Neuronal stem cell (in vitro differentiated cells): ENCODE results near the gene MMP14.

ENCODE experiments used
- DNase-seq: peaks from one replicate; pipeline ENCODE4 v3.0.0-alpha.2; 2013; ENCODE audit warnings: low spot score
- H2AFZ ChIP-seq: one replicate; pipeline ENCODE4 v1.6.1; 2013; ENCODE audit warnings: mild to moderate bottlenecking, low read length, inconsistent platforms
- H2AK5ac ChIP-seq: 2 replicates; pipeline ENCODE4 v1.6.1; 2013; ENCODE audit warnings: low read depth, mild to moderate bottlenecking, inconsistent platforms, low read length, moderate library complexity, mixed read lengths
- H2BK120ac ChIP-seq: 2 replicates; pipeline ENCODE4 v1.6.1; 2013; ENCODE audit warnings: low read depth, mild to moderate bottlenecking, inconsistent platforms, low read length, moderate library complexity, mixed read lengths
- H2BK12ac ChIP-seq: one replicate; pipeline ENCODE4 v1.6.1; 2013; ENCODE audit warnings: low read length, inconsistent platforms
- H2BK15ac ChIP-seq: 2 replicates; pipeline ENCODE4 v1.6.1; 2013; ENCODE audit warnings: mild to moderate bottlenecking, low read length, inconsistent platforms, mixed read lengths
- H2BK5ac ChIP-seq: one replicate; pipeline ENCODE4 v1.6.1; 2013; ENCODE audit warnings: inconsistent platforms, mild to moderate bottlenecking, low read length, moderate library complexity
- H3K14ac ChIP-seq: one replicate; pipeline ENCODE4 v1.6.1; 2013; ENCODE audit warnings: low read length, inconsistent platforms
- H3K18ac ChIP-seq: 2 replicates; pipeline ENCODE4 v1.6.1; 2013; ENCODE audit warnings: low read length, inconsistent platforms
- H3K23ac ChIP-seq: 2 replicates; pipeline ENCODE4 v1.6.1; 2013; ENCODE audit warnings: low read depth, mild to moderate bottlenecking, mixed read lengths, low read length, inconsistent platforms; ENCODE audit not compliant: poor library complexity
- H3K27ac ChIP-seq: replicated peaks from 3 replicates; pipeline ENCODE4 v1.5.1; 2013; ENCODE audit warnings: low read length, inconsistent platforms
- H3K27me3 ChIP-seq, 3 experiments: 2 replicates each; pipeline ENCODE4 v1.6.1; 2013; ENCODE audit warnings: low read length in 3 of 3, mild to moderate bottlenecking in 2 of 3, inconsistent platforms in 1 of 3, low read depth in 1 of 3, mixed read lengths in 1 of 3, moderate library complexity in 1 of 3; ENCODE audit not compliant: control insufficient read depth in 3 of 3, insufficient read depth in 3 of 3
- H3K36me3 ChIP-seq, 2 donors: replicated peaks in 1 of 2; 2 replicates each; pipeline ENCODE4 v1.6.1; 2013; ENCODE audit warnings: low read length in 2 of 2; ENCODE audit not compliant: control insufficient read depth in 2 of 2, insufficient read depth in 2 of 2
- H3K4ac ChIP-seq: 2 replicates; pipeline ENCODE4 v1.6.1; 2013; ENCODE audit warnings: inconsistent platforms, mild to moderate bottlenecking, low read length, moderate library complexity
- H3K4me1 ChIP-seq, 2 donors: 1 replicate in 1 of 2; 2 replicates in 1 of 2; pipeline ENCODE4 v1.6.1; 2013; ENCODE audit warnings: low read length in 2 of 2, low read depth in 1 of 2; ENCODE audit not compliant: control insufficient read depth in 2 of 2, insufficient read depth in 1 of 2
- H3K4me2 ChIP-seq: one replicate; pipeline ENCODE4 v1.6.1; 2013; ENCODE audit warnings: mild to moderate bottlenecking, low read length, inconsistent platforms; ENCODE audit not compliant: insufficient read depth, poor library complexity, severe bottlenecking
- H3K4me3 ChIP-seq, 2 donors: 2 replicates each; pipeline ENCODE4 v1.5.1; 2013; ENCODE audit warnings: low read length in 2 of 2, mild to moderate bottlenecking in 2 of 2, inconsistent platforms in 1 of 2, moderate library complexity in 1 of 2
- H3K79me1 ChIP-seq: one replicate; pipeline ENCODE4 v1.6.1; 2013; ENCODE audit warnings: low read depth, mild to moderate bottlenecking, inconsistent platforms, low read length, moderate library complexity
- H3K9ac ChIP-seq: one replicate; pipeline ENCODE4 v1.6.1; 2013; ENCODE audit warnings: mild to moderate bottlenecking, low read depth, low read length, inconsistent platforms; ENCODE audit not compliant: poor library complexity
- H3K9me3 ChIP-seq, 2 donors: replicated peaks in 1 of 2; 2 replicates each; pipeline versions ENCODE3 to v1.6.1; 2013; ENCODE audit warnings: low read length in 2 of 2, mild to moderate bottlenecking in 2 of 2, inconsistent platforms in 1 of 2, low read depth in 1 of 2, mixed read lengths in 1 of 2, moderate library complexity in 1 of 2; ENCODE audit not compliant: control insufficient read depth in 2 of 2, insufficient read depth in 1 of 2
- H4K8ac ChIP-seq: one replicate; pipeline ENCODE4 v1.6.1; 2013; ENCODE audit warnings: low read depth, mild to moderate bottlenecking, inconsistent platforms, low read length, moderate library complexity
- H4K91ac ChIP-seq: one replicate; pipeline ENCODE4 v1.6.1; 2013; ENCODE audit warnings: low read length, low read depth, mild to moderate bottlenecking, inconsistent platforms; ENCODE audit not compliant: poor library complexity
- WGBS, 2 donors: extraction: QIAGEN DNeasy Blood & Tissue Kit; methylation state at CpG; one replicate each; pipeline ENCODE4 v1.1.7; 2013; ENCODE audit warnings: missing lambda C conversion rate in 2 of 2, mixed read lengths in 1 of 2; ENCODE audit not compliant: insufficient read length in 2 of 2, insufficient replicate concordance in 1 of 2; ENCODE audit errors: extremely low coverage in 2 of 2; 5-methylcytosine and 5-hydroxymethylcytosine counted together

MMP14 gene

DNA sequence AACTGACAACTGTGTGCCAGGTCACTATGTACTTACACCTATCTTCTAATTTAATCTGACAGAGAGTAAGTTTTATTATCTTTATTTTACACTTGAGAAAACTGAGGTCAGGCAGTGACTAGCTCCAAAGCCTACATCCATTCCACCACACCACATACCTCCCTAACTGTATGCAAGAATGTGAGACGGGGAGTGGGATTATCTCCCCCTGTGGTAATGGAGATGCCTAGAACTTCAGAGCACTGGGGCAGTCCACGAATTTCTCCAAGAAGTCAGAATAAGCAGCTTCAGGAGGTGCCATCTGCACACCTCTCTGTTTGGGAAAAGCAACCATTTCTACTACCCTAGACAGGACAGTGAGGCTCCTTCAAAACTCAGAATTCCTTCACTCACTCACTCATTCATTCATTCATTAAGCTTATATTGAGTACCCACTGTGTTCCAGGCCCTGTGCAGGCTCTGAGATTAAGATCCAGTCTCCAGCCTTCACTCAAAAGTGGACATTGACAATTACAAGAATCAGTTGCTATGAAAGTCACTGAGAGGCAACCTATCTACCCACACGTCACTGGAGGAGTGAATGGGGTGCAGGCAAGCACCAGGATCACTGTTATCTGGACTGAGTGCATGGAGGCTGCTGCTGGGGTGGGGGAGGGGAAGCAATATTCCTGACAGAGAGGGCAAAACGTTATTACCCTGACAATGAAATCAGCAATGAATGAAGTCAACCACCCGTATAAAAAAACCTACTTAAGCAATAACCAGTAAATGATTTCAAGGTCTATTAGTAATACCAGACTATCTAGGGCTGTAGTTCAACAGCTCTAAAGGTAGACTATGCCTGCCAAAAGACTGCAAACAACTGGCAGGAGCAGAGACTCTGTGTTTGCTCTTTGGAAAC is 39.1 kb upstream of the MMP14 start:
- Histone ChIP-seq H2AK5ac (no peak overlapping the region), H2BK15ac (no peak overlapping the region), H3K18ac (no peak overlapping the region), H3K27me3 (peaks cover 0 to 10% (median 0%) of the 10 kb centered on the region in 3 experiments), H3K4ac (no peak overlapping the region), H3K36me3 (no peaks in the 10 kb centered on the region), H4K91ac (no peak overlapping the region), H3K27ac (no peak overlapping the region), H2BK120ac (no peak overlapping the region), H3K4me2 (no peak overlapping the region), H3K9me3 (no peaks in the 10 kb centered on the region), H3K4me3 (no peak overlapping the region), H3K9ac (no peak overlapping the region), H4K8ac (no peak overlapping the region), H3K79me1 (no peaks in the 10 kb centered on the region), H2BK5ac (no peak overlapping the region), H2AFZ (no peak overlapping the region), H2BK12ac (no peak overlapping the region), H3K23ac (no peak overlapping the region), H3K4me1 (peaks cover 0 to 2% of the 10 kb centered on the region in 2 donors), H3K14ac (no peak overlapping the region)
- DNase-seq: no peak
- no CpG with 5 or more reads among the region's 5 CpGs for WGBS, 2 donors

DNA sequence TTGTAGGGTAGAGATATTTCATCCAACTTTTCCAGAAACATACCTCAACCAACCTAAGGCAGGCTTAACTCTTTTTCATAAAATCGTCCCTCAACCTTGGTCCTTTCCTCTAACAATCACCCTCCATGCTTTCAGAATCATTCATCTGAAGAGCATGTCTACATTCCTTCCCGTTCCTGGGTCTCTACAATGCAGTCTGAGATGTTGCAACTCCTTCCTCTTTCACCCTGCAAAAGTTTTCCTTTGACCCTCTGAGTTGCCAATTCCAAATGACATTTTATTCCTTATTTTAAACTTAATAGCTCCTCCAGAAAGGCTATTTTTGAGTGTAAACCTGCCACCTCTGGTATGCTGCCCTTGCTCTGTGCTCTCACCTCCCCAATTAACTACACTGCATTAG is 37.9 kb upstream of the MMP14 start:
- Histone ChIP-seq H3K4me2 (no peak overlapping the region), H3K79me1 (no peaks in the 10 kb centered on the region), H3K4ac (no peak overlapping the region), H2AK5ac (no peak overlapping the region), H2BK15ac (no peak overlapping the region), H4K91ac (no peak overlapping the region), H2BK120ac (no peak overlapping the region), H3K9ac (no peak overlapping the region), H3K36me3 (no peaks in the 10 kb centered on the region), H2BK12ac (no peak overlapping the region), H3K9me3 (no peaks in the 10 kb centered on the region), H3K18ac (no peak overlapping the region), H2BK5ac (no peak overlapping the region), H2AFZ (no peak overlapping the region), H3K27ac (no peak overlapping the region), H3K4me1 (peaks cover 0 to 2% of the 10 kb centered on the region in 2 donors), H3K4me3 (no peak overlapping the region), H3K27me3 (peaks cover 0 to 12% (median 0%) of the 10 kb centered on the region in 3 experiments), H3K14ac (no peak overlapping the region), H4K8ac (no peak overlapping the region), H3K23ac (no peak overlapping the region)
- WGBS, 2 donors: no CpG with 5 or more reads among the region's 2 CpGs
- DNase-seq: no peak

DNA sequence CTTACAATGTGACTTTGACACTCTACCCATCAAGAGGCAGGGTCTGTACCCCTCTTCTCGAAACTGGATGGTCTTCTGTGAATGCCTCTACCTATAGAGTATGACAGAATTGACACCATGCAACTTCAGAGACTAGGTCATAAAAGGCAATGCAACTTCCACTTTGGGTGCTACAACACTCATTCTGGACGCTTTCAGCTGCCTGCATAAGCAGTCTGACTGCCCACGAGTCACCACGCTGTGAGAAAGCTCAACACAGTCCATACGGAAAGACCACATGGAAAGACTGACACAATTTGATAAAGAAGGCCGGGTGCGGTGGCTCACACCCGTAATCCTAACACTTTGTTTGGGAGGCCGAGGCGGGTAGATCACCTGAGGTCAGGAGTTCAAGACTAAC is 36.0 kb upstream of the MMP14 start:
- Histone ChIP-seq H3K4me3 (no peak overlapping the region), H3K4ac (no peak overlapping the region), H3K4me2 (no peak overlapping the region), H2AK5ac (no peak overlapping the region), H4K8ac (no peak overlapping the region), H2AFZ (no peak overlapping the region), H3K14ac (no peak overlapping the region), H2BK12ac (no peak overlapping the region), H2BK5ac (no peak overlapping the region), H3K79me1 (no peaks in the 10 kb centered on the region), H3K9ac (no peak overlapping the region), H2BK120ac (no peak overlapping the region), H2BK15ac (no peak overlapping the region), H3K36me3 (no peaks in the 10 kb centered on the region), H3K27ac (no peak overlapping the region), H3K18ac (no peak overlapping the region), H4K91ac (no peak overlapping the region), H3K9me3 (no peaks in the 10 kb centered on the region), H3K4me1 (peaks cover 0 to 2% of the 10 kb centered on the region in 2 donors), H3K23ac (no peak overlapping the region), H3K27me3 (peaks cover 0 to 11% (median 0%) of the 10 kb centered on the region in 3 experiments)
- DNase-seq: no peak
- no CpG with 5 or more reads among the region's 10 CpGs for WGBS, 2 donors

DNA sequence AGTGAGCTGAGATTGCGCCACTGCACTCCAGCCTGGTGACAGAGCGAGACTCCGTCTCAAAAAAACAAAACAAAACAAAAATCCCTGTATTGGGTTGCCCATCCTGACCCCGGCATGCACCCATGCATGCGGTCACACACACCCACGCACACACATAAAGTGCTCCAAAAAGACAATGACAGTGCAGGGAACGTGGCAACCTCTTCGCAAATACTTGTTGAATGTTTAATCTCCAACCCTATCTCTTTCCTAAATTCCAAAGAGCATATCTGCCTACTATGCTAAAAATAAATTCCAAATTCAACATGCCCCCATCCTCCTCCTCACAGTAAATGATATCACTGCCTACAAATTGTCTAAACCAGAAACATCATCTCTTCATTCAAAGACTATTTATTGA is 34.7 kb upstream of the MMP14 start:
- peaks cover 0 to 2% of the 10 kb centered on the region in 2 donors for H3K4me1 ChIP-seq
- no peak overlapping the region for H3K23ac ChIP-seq
- peaks cover 0 to 4% (median 0%) of the 10 kb centered on the region in 3 experiments for H3K27me3 ChIP-seq
- no peak overlapping the region for H2BK12ac ChIP-seq
- no peak overlapping the region for H4K8ac ChIP-seq
- H3K9me3 ChIP-seq: no peaks in the 10 kb centered on the region
- H3K4ac ChIP-seq: no peak overlapping the region
- no peak overlapping the region for H2BK15ac ChIP-seq
- no peak overlapping the region for H4K91ac ChIP-seq
- H3K14ac ChIP-seq: no peak overlapping the region
- H3K36me3 ChIP-seq: no peaks in the 10 kb centered on the region
- H3K18ac ChIP-seq: no peak overlapping the region
- DNase-seq: no peak
- no CpG with 5 or more reads among the region's 8 CpGs for WGBS, 2 donors
- H2AFZ ChIP-seq: no peak overlapping the region
- H3K4me3 ChIP-seq: no peak overlapping the region
- H2BK120ac ChIP-seq: no peak overlapping the region
- H2BK5ac ChIP-seq: no peak overlapping the region
- no peaks in the 10 kb centered on the region for H3K79me1 ChIP-seq
- no peak overlapping the region for H3K4me2 ChIP-seq
- H3K27ac ChIP-seq: no peak overlapping the region
- H2AK5ac ChIP-seq: no peak overlapping the region
- H3K9ac ChIP-seq: no peak overlapping the region
